GM20431 (cell line): ENCODE measurements around the gene KDM4B.

Experiments
- in situ Hi-C: fragments of 300-500 bp; cut with MseI, MboI; formaldehyde crosslinking; loops from one replicate; pipeline ENCODE4 v1.15.0; 2020; ENCODE audit warnings: low sequenced_read_pairs; ENCODE audit not compliant: unreplicated experiment

KDM4B gene

GRCh38 chr19:5062799-5063198 lies 93.9 kb downstream of the KDM4B start:
- in situ Hi-C loops: no loop called here

GRCh38 chr19:5063873-5064645 lies 95.1 kb downstream of the KDM4B start:
- in situ Hi-C loops: no loop called here

- in situ Hi-C loops: no loop called here
These were observed 96.0 kb downstream of the KDM4B start for GRCh38 chr19:5064896-5065295.

GRCh38 chr19:5065663-5066093 lies 96.8 kb downstream of the KDM4B start:
- in situ Hi-C loops: no loop called here

GRCh38 chr19:5066768-5067167 lies 97.9 kb downstream of the KDM4B start:
- in situ Hi-C loops: no loop called here

GRCh38 chr19:5067678-5068077 lies 98.8 kb downstream of the KDM4B start:
- in situ Hi-C loops: no loop called here

GRCh38 chr19:5068233-5069072 lies 99.5 kb downstream of the KDM4B start:
- in situ Hi-C loops: no loop called here

- in situ Hi-C loops: no loop called here
These were observed 101.4 kb downstream of the KDM4B start for GRCh38 chr19:5070331-5070730.

GRCh38 chr19:5070930-5071329 lies 102.0 kb downstream of the KDM4B start:
- in situ Hi-C loops: no loop called here

- in situ Hi-C loops: no loop called here
These were observed 102.7 kb downstream of the KDM4B start for GRCh38 chr19:5071579-5071978.

GRCh38 chr19:5072115-5072514 lies 103.2 kb downstream of the KDM4B start:
- in situ Hi-C loops: no loop called here

- in situ Hi-C loops: no loop called here
These were observed 104.4 kb downstream of the KDM4B start for GRCh38 chr19:5073153-5073844.

- in situ Hi-C loops: no loop called here
These were observed 105.5 kb downstream of the KDM4B start for GRCh38 chr19:5074407-5074806.

- in situ Hi-C loops: no loop called here
These were observed 106.0 kb downstream of the KDM4B start for GRCh38 chr19:5074830-5075394.

- in situ Hi-C loops: no loop called here
These were observed 106.7 kb downstream of the KDM4B start for GRCh38 chr19:5075597-5075996.

GRCh38 chr19:5076440-5077208 lies 107.7 kb downstream of the KDM4B start:
- in situ Hi-C loops: no loop called here

GRCh38 chr19:5077209-5077515 lies 108.2 kb downstream of the KDM4B start:
- in situ Hi-C loops: no loop called here

- in situ Hi-C loops: no loop called here
These were observed 109.3 kb downstream of the KDM4B start for GRCh38 chr19:5078182-5078581.

GRCh38 chr19:5078666-5079065 lies 109.8 kb downstream of the KDM4B start:
- in situ Hi-C loops: no loop called here
